K562 (cell line): ENCODE results near the gene ABHD1. TPM values are rescaled to one million over a fixed set of nuclear protein-coding genes. Genes with fewer than 3 reads are reported as not detected.

ENCODE experiments used
- BDP1 ChIP-seq: IDR thresholded peaks from 3 replicates; pipeline ENCODE4 v1.6.1; 2011; ENCODE audit not compliant: insufficient read length, insufficient read depth
- CBFA2T3 ChIP-seq: fragments of 450-650 bp; IDR thresholded peaks from 2 replicates; pipeline ENCODE4 v1.6.1; 2017
- EP300 ChIP-seq: IDR thresholded peaks from 2 replicates; pipeline ENCODE4 v1.6.1; 2012; ENCODE audit warnings: low read length, improper control_type of control experiment
- EP400 ChIP-seq: fragments of 450-650 bp; IDR thresholded peaks from 2 replicates; pipeline ENCODE4 v1.6.1; 2017; ENCODE audit warnings: antibody characterized with exemption, mild to moderate bottlenecking, moderate library complexity
- ETS1 ChIP-seq: conservative IDR thresholded peaks from 2 replicates; pipeline ENCODE4 v1.6.1; 2011; ENCODE audit warnings: low read depth, mild to moderate bottlenecking, low read length; ENCODE audit not compliant: control insufficient read depth
- HMGXB4 ChIP-seq: sonication (generic); formaldehyde crosslinking; IDR thresholded peaks from 2 replicates; pipeline ENCODE4 v1.8.1; 2023; ENCODE audit warnings: mild to moderate bottlenecking, missing genetic modification reagents
- HNRNPUL1 ChIP-seq: fragments of 200-400 bp; formaldehyde crosslinking; IDR thresholded peaks from 2 replicates; pipeline ENCODE4 v1.6.1; 2017; ENCODE audit warnings: low read length
- HSF4 ChIP-seq: fragments of 250-450 bp; sonication (Bioruptor Pico); IDR thresholded peaks from 2 replicates; pipeline ENCODE4 v2.1.2; 2022; ENCODE audit warnings: mild to moderate bottlenecking, moderate library complexity, borderline replicate concordance
- MAFF ChIP-seq: IDR thresholded peaks from 2 replicates; pipeline ENCODE4 v1.6.1; 2012; ENCODE audit warnings: low read length, improper control_type of control experiment
- MED1 ChIP-seq: sonication (generic); formaldehyde crosslinking; IDR thresholded peaks from 2 replicates; pipeline ENCODE4 v1.8.1; 2023; ENCODE audit warnings: missing genetic modification reagents, borderline replicate concordance
- MEIS2 ChIP-seq: fragments of 450-650 bp; IDR thresholded peaks from 2 replicates; pipeline ENCODE4 v1.6.1; 2014; ENCODE audit warnings: mild to moderate bottlenecking; ENCODE audit not compliant: partially characterized antibody
- NFIX ChIP-seq: fragments of 250-450 bp; sonication (Bioruptor Pico); IDR thresholded peaks from 2 replicates; pipeline ENCODE4 v1.4.0; 2020; ENCODE audit warnings: low read depth, mild to moderate bottlenecking, moderate library complexity
- NR1H2 ChIP-seq: sonication (generic); formaldehyde crosslinking; IDR thresholded peaks from 2 replicates; pipeline ENCODE4 v1.4.0; 2020; ENCODE audit warnings: mild to moderate bottlenecking, missing genetic modification reagents
- STAT5A ChIP-seq: IDR thresholded peaks from 2 replicates; pipeline ENCODE4 v1.6.1; 2012; ENCODE audit warnings: low read length, inconsistent platforms, borderline replicate concordance
- TCFL5 ChIP-seq: fragments of 250-450 bp; sonication (Bioruptor Pico); conservative IDR thresholded peaks from 2 replicates; pipeline ENCODE4 v1.6.1; 2021; ENCODE audit warnings: mild to moderate bottlenecking, moderate library complexity, matching md5 sums
- ZNF347 ChIP-seq: fragments of 450-650 bp; formaldehyde crosslinking; IDR thresholded peaks from 2 replicates; pipeline ENCODE4 v1.4.0; 2020; ENCODE audit warnings: low read depth, mild to moderate bottlenecking, moderate library complexity
- ZNF644 ChIP-seq: fragments of 200-800 bp; sonication (Bioruptor generic); IDR thresholded peaks from 2 replicates; pipeline ENCODE4 v1.6.1; 2016; ENCODE audit warnings: low read depth, missing genetic modification characterization, missing compliant biosample characterization
- ZNF785 ChIP-seq: fragments of 250-450 bp; sonication (Bioruptor Pico); IDR thresholded peaks from 2 replicates; pipeline ENCODE4 v1.4.0; 2020; ENCODE audit warnings: mild to moderate bottlenecking
- ZNF830 ChIP-seq: fragments of 250-450 bp; sonication (Bioruptor Pico); IDR thresholded peaks from 2 replicates; pipeline ENCODE4 v1.5.0; 2021; ENCODE audit warnings: mild to moderate bottlenecking
- polyA plus RNA-seq, 8 experiments: library from polyadenylated mRNA; depleted of rRNA in 4 of 8; stranded (reverse) in 5 of 8; unstranded in 3 of 8; fragments of >200 nt; fragmentation: Nextera tagmentation in 2 of 8; fragmentation: Illumina TruSeq in 1 of 8; extraction: Ambion mirVana in 2 of 8; extraction: Trizol in 1 of 8; gene quantifications; 2 replicates each; pipeline versions ENCODE4 v1.2.1 to v1.2.3, GENCODE V29; 2011 to 2014; ENCODE audit warnings: inconsistent platforms in 1 of 8, missing spikeins in 1 of 8
- total RNA-seq, 7 experiments: library from RNA; depleted of rRNA in 6 of 7; stranded (reverse); fragments of >200 nt in 6 of 7; fragmentation: Illumina TruSeq in 2 of 7; extraction: Trizol in 2 of 7; gene quantifications; 2 replicates each; pipeline versions ENCODE4 v1.2.1 to v1.2.3, GENCODE V29; 2011 to 2021; ENCODE audit warnings: low replicate concordance in 1 of 7
- TF ChIP-seq, protein P1 (sequence below): IDR thresholded peaks from 2 replicates; pipeline ENCODE4 v1.6.1; 2011; ENCODE audit warnings: borderline replicate concordance, low read depth, mild to moderate bottlenecking, moderate library complexity, low read length; ENCODE audit not compliant: insufficient read depth, poor library complexity, severe bottlenecking
- TF ChIP-seq, protein P2 (sequence below), 2 experiments: fragments of 450-650 bp in 1 of 2; sonication (generic) in 1 of 2; formaldehyde crosslinking; conservative IDR thresholded peaks; 2 replicates each; pipeline versions ENCODE4 v1.4.0 to v1.8.1; 2020 to 2022; ENCODE audit warnings: mild to moderate bottlenecking in 1 of 2, missing genetic modification reagents in 1 of 2

ABHD1 gene
- total and polyA plus RNA-seq, 9 of the 15 experiments (the other 6 are each of a cell fraction or from before 2014, with no cell fraction given) = 0.10 to 0.16 (median 0.11) TPM; not detected in 5

DNA sequence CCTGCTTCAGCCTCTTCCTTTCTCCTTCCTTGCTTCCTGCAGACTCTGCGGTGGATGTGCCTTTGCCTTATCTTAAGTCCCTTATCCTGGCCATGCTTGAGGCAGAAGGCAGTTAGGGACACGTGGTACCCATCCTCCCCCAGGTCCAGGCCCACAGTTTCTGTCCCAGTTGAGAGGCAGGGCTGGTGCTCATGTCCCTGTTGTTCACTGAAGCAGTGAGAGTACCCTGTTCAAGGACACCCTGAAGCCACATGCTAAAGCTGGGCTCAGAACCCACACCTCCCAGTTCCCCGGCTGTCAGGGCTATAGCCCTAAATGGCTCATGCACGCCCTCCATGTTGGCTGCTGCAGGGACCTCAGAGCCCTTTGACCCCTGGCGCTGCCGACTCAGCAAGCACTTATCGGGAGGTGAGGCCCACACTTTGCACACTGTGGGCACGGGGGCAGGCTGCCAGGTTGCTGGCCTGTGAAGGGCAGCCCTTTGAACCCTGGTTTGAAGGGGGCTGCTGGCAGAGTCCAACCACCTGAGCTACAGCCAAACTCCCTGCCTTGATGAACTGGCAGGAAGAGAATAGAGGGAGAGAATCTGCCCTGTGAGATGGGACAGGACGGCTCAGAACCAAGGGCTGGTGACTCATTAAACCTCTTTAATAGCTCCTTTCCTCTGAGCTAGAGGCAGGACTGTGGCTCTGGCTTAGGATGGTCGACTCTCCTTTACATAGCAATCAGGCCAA is 30.8 kb upstream of the ABHD1 start (continued):
- no peak for TF ChIP-seq ZNF785
- TF ChIP-seq MAFF = no peak
- TF ChIP-seq ZNF830 (CRISPR knock-in tag) = no peak
- peak; percentile 86 for TF ChIP-seq CBFA2T3
- TF ChIP-seq, protein P1, sequence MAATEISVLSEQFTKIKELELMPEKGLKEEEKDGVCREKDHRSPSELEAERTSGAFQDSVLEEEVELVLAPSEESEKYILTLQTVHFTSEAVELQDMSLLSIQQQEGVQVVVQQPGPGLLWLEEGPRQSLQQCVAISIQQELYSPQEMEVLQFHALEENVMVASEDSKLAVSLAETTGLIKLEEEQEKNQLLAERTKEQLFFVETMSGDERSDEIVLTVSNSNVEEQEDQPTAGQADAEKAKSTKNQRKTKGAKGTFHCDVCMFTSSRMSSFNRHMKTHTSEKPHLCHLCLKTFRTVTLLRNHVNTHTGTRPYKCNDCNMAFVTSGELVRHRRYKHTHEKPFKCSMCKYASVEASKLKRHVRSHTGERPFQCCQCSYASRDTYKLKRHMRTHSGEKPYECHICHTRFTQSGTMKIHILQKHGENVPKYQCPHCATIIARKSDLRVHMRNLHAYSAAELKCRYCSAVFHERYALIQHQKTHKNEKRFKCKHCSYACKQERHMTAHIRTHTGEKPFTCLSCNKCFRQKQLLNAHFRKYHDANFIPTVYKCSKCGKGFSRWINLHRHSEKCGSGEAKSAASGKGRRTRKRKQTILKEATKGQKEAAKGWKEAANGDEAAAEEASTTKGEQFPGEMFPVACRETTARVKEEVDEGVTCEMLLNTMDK = no peak
- no peak for TF ChIP-seq MEIS2
- TF ChIP-seq HNRNPUL1 = no peak
- no peak for TF ChIP-seq ZNF347
- TF ChIP-seq MED1 = no peak
- no peak for TF ChIP-seq STAT5A
- TF ChIP-seq EP300 = peak; percentile 89
- TF ChIP-seq EP400 = peak; percentile 79
- no peak for TF ChIP-seq NR1H2 (CRISPR knock-in tag)
- TF ChIP-seq TCFL5 (CRISPR knock-in tag) = no peak
- TF ChIP-seq ZNF644 (tag) = peak; percentile 54; the same call in 1 of the 2 replicates
- TF ChIP-seq ETS1 = no peak
- TF ChIP-seq, protein P2, sequence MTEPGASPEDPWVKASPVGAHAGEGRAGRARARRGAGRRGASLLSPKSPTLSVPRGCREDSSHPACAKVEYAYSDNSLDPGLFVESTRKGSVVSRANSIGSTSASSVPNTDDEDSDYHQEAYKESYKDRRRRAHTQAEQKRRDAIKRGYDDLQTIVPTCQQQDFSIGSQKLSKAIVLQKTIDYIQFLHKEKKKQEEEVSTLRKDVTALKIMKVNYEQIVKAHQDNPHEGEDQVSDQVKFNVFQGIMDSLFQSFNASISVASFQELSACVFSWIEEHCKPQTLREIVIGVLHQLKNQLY (CRISPR knock-in tag; conservative IDR thresholded peaks at IDR 0.05) = no peak
- TF ChIP-seq HSF4 (CRISPR knock-in tag) = peak; percentile 54; the same call in 1 of the 2 replicates
- TF ChIP-seq HMGXB4 (CRISPR knock-in tag) = no peak
- no peak for TF ChIP-seq NFIX (CRISPR knock-in tag)
- no peak for TF ChIP-seq BDP1
